SK-N-DZ (cell line): ENCODE data around the gene COA1. TPM values are rescaled to one million over a fixed set of nuclear protein-coding genes. Genes with fewer than 3 reads are reported as not detected.
A peak's percentile ranks its signal among the peaks of the same experiment; 100 is the strongest.
"Not testable (repeated sequence)": the region's sequence is repeated elsewhere in the genome, so short reads cannot be mapped to it uniquely, and the experiment has no call there.

Experiments
- DNase-seq: peaks from one replicate; pipeline ENCODE4 v3.0.0-alpha.2; 2015; ENCODE audit warnings: low spot score
- polyA plus RNA-seq, 2 experiments: library from polyadenylated mRNA; depleted of rRNA; stranded (reverse); fragments of >200 nt; gene quantifications; 2 replicates each; pipeline ENCODE4 v1.2.3, GENCODE V29; 2014

COA1 gene, protein sequence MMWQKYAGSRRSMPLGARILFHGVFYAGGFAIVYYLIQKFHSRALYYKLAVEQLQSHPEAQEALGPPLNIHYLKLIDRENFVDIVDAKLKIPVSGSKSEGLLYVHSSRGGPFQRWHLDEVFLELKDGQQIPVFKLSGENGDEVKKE
- 170 and 179 TPM in 2 replicates for polyA plus RNA-seq (2014; cell fraction: cytosol; rRNA removed)
- polyA plus RNA-seq (2014; cell fraction: nucleus; rRNA removed), result 141 and 152 TPM in 2 replicates

DNA sequence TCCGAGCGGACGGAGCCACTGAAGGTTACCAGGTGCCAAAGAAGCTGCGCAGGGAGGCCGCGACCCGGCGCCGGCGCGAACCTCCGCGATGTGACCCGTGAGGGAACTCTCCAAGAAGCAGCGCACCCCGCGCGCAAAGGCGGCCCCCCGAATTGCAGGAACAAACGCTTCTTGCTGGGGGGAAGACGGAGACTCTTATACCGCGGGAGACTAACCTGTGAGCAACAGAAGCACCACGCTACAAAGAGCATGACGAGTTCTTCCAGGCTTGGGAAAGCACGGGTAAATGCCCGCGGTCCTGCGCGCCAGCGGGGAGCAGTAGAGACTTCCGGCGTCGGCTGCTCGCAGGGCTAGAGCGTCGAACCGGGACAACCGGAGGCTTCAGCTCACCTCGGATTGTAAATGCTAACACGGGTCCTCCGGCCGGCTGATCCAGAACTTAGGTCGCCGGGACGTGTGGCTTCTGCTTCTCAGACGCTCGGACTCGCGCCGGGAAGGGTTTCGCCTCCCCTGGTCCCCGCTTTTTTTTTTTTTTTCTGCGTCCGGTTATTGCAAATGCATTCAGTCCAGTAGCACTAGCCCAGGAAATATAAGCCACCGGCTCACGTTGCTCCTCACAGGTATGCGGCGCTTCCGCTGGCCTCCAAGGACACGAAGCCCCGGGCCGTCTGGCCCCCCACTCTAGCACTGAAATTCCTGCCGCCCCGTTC, at the start of gene COA1:
Gene COA1 (minus strand): TSS at position 310 of the 710 bp plus-strand sequence. CDS start 80,909 bp downstream, outside the sequence.
- DNase-seq, result peak; percentile 92

DNA sequence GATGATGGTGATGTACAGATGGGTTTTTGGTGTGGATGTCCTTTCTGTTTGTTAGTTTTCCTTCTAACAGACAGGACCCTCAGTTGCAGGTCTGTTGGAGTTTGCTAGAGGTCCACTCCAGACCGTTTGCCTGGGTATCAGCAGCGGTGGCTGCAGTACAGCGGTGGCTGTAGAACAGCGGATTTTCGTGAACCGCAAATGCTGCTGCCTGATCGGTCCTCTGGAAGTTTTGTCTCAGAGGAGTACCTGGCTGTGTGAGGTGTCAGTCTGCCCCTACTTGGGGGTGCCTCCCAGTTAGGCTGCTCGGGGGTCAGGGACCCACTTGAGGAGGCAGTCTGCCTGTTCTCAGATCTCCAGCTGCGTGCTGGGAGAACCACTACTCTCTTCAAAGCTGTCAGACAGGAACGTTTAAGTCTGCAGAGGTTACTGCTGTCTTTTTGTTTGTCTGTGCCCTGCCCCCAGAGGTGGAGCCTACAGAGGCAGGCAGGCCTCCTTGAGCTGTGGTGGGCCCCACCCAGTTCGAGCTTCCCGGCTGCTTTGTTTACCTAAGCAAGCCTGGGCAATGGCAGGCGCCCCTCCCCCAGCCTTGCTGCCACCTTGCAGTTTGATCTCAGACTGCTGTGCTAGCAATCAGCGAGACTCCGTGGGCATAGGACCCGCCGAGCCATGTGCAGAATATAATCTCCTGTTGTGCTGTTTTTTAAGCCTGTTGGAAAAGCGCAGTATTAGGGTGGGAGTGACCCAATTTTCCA, 49.1 kb upstream of the COA1 start:
- not testable (repeated sequence) for DNase-seq

DNA sequence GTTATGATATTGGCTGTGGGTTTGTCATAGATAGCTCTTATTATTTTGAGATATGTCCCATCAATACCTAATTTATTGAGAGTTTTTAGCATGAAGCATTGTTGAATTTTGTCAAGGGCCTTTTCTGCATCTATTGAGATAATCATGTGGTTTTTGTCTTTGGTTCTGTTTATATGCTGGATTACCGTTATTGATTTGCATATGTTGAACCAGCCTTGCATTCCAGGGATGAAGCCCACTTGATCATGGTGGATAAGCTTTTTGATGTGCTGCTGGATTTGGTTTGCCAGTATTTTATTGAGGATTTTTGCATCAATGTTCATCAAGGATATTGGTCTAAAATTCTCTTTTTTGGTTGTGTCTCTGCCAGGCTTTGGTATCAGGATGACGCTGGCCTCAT, 45.9 kb upstream of the COA1 start:
- DNase-seq, result not testable (repeated sequence)

DNA sequence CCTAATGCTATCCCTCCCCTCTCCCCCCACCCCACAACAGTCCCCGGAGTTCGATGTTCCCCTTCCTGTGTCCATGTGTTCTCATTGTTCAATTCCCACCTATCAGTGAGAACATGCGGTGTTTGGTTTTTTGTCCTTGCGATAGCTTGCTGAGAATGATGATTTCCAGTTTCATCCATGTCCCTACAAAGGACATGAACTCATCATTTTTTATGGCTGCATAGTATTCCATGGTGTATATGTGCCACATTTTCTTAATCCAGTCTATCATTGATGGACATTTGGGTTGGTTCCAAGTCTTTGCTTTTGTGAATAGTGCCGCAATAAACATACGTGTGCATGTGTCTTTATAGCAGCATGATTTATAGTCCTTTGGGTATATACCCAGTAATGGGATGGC, 43.9 kb upstream of the COA1 start:
- DNase-seq, result not testable (repeated sequence)

DNA sequence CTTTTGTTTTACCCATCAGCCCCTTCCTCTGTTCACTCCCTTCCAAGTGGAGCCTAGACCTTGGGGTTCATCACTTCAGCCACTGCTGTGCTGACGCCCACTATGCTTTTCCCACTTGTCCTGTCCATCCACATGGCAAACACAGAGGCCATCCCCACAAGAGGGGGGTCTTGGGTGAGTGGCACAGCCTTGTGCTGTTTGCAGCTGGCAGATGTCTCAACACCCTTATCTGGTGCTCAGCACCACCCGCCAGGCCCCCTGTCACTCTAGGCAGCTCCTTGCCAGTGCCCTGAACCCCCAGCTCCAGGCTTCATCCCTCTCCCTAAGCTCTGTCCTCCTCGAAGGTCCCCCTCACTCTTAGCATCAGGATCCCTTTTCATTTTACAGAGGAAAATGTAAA, 42.2 kb upstream of the COA1 start:
- no peak for DNase-seq

DNA sequence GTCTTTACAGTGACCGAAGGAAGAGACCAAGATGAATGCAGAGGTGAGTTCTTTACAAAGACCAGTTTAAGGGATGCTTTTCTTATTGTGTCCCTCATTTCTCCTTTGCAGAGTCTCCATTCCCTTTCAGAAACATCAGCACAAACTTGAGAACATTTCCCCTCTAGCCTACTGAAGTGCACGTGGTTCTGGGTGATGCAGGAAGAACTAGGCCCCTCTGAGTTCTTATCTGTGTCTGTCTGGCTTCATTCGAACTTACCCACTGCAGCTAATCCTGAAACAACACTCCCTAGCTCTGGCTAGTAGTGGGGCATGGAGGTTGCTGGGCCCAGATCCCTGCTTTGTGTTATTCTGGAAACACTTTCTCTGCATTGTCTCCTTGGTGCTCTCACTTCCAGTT, 41.8 kb upstream of the COA1 start:
- DNase-seq, result no peak

DNA sequence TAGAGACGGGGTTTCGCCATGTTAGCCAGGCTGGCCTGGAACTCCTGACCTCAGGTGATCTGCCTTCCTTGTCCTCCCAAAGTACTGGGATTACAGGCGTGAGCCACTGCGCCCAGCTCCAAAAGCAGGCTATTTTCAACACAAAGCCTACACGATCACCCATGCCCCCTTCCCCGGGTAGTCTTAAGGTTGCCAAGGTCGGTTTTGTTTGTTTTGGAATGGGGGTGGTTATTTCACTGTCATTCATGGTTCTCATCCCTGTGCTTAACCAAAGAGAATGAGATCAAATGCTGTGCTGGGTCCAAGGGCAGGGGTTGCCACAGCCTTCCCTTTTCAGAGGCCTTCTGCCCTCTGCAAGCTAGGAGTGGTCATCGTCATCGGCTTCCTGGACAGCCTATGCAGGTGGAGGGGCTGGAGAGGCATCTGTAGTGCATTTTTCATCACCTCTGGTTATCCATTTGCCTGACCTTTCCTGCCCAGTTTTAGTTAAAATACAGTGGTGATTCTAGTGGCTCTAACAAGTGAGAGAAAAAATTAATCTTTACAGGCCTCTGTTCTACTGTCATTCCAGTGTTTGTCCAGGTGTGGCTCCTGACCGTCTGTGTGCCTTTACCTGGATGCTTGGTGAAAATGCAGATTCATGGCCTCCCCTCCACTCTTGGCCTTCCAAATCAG, 40.6 kb upstream of the COA1 start:
- DNase-seq, result no peak

DNA sequence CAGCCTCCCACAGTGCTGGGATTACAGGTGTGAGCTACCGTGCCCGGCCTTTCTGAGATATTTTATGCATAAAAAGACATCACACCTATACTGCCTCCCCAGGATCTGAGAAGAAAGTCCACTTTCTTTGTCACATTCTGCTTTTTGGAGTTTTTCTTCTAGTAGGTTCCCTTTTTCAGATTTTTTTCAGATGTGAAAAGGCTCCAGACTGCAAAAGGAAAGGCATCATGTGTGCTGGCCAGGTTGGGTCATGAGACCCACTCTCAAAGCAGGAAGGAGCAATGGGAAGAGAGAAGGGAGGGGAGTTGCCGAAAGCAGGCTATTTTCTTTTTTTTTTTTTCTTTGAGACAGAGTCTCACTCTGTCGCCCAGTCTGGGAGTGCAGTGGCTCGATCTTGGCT, 40.0 kb upstream of the COA1 start:
- DNase-seq, result no peak

DNA sequence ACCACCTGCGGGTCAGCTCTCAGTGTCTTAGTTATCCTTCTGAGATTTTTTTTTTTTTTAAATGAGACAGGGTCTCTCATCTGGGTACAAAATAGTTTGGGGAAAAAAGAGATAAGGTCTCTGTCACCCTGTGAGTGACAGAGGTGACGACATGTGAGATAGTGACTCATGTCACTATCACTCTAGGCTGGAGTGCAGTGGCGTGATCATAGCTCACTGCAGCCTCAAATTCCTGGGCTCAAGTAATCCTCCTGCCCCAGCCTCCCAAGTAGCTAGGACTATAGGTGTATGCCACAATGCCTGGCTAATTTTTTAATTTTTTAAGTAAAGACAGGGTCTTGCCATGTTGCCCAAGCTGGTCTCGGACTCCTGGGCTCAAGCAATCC, 39.6 kb upstream of the COA1 start:
- DNase-seq, result no peak

DNA sequence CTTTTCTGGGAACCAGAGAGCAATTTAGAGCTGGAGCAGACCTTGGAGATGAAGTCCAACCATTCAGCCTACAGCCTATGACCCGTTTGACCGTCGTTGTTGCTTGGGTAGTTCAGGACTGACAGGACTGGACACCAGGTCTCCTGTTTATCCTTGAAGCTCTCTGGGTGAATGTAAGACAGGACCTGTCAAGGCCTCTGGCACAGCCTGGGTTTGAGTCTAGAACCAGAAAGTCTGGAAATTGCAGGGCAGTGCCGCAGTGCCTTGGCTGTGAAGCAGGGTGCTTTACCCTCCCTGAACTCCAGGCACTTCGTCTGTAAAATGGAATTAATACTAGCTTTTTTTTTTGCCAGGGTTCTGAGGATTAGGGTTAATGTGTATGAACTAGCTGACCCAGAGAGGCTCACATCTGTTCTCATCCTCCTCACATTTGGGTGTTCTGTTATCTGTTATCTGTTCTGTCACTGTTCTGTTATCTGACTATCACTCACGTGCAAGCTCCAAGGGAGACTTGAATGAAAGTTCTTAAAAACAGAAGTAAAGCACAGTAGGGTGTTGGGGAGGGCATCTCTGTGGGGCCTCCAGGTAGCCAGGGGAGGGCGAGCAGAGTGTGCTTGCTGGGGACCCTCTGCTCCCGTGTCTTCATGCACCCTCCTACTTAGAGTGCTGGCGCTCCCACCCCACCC, 39.0 kb upstream of the COA1 start:
- DNase-seq, result peak; percentile 46

DNA sequence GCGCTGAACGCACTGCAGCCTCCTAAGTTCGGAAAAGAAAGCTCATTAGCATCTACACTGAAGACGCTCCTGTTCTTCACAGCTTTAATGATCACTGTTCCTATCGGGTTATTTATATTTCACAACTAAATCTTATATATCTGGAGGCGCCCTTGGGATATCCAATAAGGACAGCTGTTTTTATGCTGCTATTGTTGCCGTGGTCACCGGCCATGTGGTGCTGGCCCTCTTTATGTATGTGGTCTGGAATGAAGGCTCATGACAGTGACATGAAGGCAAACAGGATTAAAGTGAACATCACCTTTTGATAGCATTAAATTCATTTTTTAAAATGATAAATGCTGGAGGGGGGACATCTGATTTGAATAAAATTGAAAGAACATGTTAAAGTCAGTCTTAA, 38.0 kb upstream of the COA1 start:
- DNase-seq, result no peak

DNA sequence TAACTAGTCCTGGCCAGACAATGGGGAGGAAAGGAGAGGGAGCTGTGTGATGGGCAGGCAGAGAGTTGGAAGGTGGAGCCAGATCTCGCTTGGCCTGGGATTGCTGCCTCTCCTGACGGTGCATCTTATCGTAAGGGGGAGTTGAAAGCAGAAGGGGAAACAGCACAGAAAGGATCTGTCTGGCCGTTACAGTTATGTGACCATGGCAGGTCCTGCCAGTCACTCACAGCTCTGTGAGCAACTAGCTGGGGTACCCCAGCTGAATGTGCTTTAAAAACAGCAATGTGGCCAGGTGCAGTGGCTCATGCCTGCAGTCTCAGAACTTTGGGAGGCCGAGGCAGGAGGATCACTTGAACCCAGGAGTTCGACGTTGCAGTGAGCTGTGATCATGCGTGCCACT, 37.2 kb upstream of the COA1 start:
- DNase-seq, result no peak

DNA sequence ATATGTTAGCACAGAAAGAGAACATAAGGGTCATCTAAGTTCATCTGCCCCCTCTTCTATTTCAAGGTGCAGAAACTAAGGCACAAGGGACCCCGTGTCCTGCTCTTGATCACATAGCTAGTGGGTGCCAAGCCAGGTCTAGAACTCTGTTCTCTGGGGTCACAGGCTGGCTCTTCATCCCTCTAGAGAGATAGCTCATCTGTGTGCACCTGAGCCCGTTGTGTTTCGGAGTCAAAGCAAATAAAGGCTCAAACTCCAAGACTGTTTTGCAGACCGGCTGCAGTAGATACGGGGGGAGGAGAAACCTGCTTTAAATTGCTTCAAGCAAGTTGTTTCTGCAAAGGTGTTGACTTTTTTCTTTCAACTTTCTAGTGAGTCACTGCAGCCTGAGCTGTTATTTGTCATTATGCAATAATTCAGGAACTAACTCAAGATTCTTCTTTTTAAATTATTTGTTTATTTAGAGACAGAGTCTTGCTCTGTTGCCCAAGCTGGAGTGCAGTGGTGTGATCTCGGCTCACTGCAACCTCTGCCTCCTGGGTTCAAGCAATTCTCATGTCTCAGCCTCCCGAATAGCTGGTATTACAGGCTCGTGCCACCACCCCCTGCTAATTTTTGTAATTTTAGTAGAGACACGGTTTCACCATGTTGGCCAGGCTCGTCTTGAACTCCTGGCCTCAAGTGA, 35.6 kb upstream of the COA1 start:
- no peak for DNase-seq

DNA sequence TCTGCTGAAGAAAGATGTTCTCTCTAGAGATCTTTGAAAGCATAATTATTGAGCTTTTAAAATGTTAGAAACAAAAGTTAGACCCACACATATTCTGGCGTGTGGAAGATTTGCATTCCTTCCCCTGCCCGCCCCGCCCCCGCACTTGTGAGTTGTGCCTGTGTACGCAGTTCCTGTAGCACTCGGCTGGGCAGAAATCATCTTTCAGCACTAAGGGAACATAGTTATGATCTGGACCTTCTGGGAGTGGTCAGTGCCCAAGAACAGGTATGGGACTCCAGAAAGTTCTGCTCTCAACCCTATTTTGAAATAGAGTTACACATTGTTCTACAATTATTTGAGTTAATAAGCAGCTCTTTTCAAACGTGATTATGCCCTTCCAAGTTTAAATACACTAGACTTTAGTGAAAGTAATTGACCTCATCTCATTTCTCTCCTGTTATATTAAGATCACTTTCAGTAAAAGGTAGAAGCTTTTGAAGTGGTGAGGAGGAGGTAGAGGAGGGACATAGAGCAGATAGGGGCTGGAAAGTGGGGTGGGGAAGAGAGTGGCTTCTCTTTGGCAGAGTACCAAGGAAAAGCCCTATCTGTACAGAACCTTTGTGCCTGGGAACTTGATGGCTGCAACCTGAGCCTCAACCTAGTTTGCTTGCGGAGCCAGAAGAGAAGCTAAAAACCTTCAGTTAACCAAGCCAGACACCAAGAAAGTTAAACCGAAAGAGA, 34.9 kb upstream of the COA1 start:
- no peak for DNase-seq

DNA sequence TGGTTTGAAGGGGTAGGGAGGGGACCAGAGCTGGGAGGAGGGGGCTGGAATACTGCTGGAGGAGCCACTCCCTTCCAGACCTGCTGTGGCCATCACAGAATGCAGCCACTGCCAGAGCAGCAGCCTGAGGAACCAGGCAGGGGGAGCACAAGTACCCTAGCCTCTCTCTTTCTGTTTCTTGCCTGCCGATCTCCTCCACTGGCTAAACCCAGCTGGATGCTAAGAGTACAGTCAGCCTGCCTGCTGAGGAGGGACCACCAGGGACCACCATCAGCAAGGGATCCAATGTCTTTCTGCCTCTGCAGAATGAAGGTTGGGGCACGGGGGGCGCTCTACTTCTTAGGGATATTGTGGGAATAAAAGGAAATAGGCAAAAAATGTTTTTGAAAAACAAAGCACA, 33.9 kb upstream of the COA1 start:
- DNase-seq, result no peak

DNA sequence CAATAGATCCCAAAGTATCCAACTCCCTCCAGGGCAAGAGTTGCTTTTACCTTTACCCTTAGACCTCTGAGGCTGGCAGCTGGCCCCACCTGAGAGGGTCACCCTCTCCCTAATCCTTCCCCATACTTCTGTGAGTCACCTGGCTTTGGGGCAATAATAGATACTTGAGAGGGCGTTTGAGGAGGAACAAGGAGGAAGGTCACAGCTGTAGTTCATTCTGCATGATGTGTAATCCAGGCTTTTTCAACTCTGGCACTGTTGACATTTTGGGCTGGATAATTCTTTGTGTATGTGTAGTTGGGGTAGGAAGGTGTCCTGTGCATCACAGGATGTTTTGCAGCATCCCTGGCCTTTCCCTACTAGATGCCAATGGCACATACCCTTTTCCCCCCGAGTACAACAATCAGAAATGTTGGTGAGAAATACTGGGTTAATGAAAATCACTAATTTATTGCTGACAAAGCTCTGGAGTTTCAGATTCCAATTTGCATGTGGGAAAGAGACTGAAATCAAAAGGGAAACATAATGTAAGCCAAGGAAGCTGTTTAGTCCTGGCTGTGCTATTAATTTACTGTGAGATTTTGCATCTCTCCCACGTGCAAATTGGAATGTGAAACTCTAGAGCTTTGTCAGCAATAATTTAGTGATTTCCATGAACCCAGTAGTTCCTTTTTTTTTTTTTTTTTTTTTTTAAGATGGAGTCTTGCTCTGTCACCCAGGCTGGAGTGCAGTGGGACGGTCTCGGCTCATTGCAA, 32.8 kb upstream of the COA1 start:
- no peak for DNase-seq

DNA sequence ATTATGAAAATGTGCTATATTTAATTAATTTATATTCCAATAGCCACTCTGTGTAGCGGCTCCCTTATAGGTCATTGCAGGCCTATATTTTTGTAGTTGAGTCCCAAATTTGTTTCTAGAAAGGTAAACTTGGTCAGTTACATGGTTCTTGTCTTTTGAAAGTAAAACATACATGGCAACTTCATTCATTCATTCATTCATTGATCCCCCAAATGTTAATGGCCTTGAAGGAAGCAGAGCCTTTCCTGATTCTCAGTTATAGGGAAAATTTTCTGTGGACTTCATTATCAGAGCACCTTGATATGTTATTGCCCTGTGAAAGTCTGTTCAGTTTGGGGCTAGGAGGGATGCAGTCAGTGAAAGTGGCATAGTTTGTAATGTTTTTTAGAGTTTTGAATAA, 32.1 kb upstream of the COA1 start:
- no peak for DNase-seq

DNA sequence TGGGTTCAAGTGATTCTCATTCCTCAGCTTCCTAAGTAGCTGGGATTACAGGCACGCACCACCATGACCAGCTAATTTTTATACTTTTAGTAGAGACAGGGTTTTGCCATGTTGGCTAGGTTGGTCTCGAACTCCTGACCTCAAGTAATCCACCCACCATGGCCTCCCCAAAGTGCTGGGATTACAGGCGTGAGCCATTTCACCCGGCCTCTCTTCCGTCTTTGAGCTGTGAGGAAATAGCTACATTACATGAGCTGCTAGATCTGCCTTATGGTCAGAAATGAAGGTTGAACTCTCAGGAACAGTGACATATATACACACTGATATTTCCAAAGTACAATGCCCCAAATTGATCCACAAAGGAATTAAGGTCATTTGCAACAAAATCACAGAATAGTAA, 31.5 kb upstream of the COA1 start:
- DNase-seq, result no peak

DNA sequence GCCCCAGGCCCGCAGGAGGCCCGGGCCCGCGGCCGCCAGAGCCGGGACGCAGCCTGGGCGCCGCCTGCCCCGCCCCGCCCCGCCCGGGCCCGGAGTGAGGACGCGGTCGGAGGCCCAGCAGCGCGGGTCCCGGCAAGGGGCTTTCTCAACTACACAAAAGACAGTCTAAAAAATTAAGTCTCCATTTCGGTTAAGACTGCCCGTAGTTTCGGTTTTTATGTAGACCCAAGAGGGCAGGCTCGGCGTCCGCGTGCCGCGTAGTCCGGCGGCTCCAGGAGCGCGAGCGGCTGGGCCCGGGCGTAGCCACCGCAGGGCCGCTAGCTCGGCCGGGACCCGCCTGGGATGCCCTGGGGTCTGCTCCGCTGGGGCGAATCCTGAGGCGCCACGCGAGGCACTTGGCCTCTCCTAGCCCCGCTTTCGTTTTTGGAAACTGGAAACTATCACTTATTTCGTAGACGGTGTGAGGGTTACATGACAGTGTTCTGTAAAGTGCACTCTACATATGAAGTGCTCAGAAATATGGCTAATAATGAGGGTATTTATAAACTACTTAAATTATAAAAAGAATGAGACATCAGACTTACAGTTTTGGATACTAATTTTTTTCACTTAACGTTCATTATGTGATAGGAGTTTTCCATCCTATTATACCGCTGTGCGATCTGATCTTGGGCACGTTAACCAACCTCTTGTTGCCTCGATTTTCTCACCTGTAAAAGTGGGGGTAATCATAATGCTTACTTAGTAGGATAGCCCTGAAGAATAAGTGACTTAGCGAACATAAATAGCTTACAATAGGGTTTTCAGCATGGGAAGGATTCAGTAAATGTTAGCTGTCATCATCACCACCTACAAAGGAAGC, 29.7 kb upstream of the COA1 start:
- peak; percentile 31 for DNase-seq
